A549 (cell line): Measurements from ENCODE around the gene POP7.

ENCODE experiments used
- CHD4 ChIP-seq: fragments of 200-600 bp; sonication (generic); IDR thresholded peaks from 2 replicates; pipeline ENCODE4 v1.6.1; 2016; ENCODE audit warnings: antibody characterized with exemption, mild to moderate bottlenecking, borderline replicate concordance
- GATA3 ChIP-seq: IDR thresholded peaks from 2 replicates; pipeline ENCODE4 v1.6.1; 2012; ENCODE audit warnings: borderline replicate concordance
- TF ChIP-seq, protein P1 (sequence below): fragments of >200 bp; sonication (Bioruptor Twin); formaldehyde crosslinking; IDR thresholded peaks from 3 replicates; pipeline ENCODE4 v1.5.1; 2016

- TF ChIP-seq, protein P1, sequence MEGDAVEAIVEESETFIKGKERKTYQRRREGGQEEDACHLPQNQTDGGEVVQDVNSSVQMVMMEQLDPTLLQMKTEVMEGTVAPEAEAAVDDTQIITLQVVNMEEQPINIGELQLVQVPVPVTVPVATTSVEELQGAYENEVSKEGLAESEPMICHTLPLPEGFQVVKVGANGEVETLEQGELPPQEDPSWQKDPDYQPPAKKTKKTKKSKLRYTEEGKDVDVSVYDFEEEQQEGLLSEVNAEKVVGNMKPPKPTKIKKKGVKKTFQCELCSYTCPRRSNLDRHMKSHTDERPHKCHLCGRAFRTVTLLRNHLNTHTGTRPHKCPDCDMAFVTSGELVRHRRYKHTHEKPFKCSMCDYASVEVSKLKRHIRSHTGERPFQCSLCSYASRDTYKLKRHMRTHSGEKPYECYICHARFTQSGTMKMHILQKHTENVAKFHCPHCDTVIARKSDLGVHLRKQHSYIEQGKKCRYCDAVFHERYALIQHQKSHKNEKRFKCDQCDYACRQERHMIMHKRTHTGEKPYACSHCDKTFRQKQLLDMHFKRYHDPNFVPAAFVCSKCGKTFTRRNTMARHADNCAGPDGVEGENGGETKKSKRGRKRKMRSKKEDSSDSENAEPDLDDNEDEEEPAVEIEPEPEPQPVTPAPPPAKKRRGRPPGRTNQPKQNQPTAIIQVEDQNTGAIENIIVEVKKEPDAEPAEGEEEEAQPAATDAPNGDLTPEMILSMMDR: no peak
- TF ChIP-seq CHD4 (no peak), GATA3 (no peak)
These were observed 6.9 kb upstream of the POP7 start for GRCh38 chr7:100699018-100699417.
